H1 (cell line): ENCODE data around the gene TMEM232. TPM values are rescaled to one million over a fixed set of nuclear protein-coding genes. Genes with fewer than 3 reads are reported as not detected.

Source experiments
- CHD7 ChIP-seq: fragments of 300-600 bp; sonication (generic); IDR thresholded peaks from 2 replicates; pipeline ENCODE4 v1.7.1; 2012; ENCODE audit warnings: low read length, moderate library complexity, mild to moderate bottlenecking, inconsistent platforms; ENCODE audit not compliant: insufficient replicate concordance
- CTCF ChIP-seq, 3 experiments: IDR thresholded peaks; 1 replicate in 2 of 3; 2 replicates in 1 of 3; pipeline versions ENCODE4 v1.5.1 to v1.6.1; 2011; ENCODE audit warnings: low read length in 3 of 3, mild to moderate bottlenecking in 3 of 3, inconsistent platforms in 2 of 3, low read depth in 1 of 3, moderate library complexity in 1 of 3; ENCODE audit not compliant: insufficient read depth in 1 of 3; ENCODE audit errors: control extremely low read depth in 1 of 3
- GABPA ChIP-seq: IDR thresholded peaks from 2 replicates; pipeline ENCODE4 v1.6.1; 2011; ENCODE audit warnings: mild to moderate bottlenecking, low read length, moderate library complexity, borderline replicate concordance; ENCODE audit not compliant: insufficient read depth
- NANOG ChIP-seq: IDR thresholded peaks from 2 replicates; pipeline ENCODE4 v1.6.1; 2011; ENCODE audit warnings: low read length, low read depth, mild to moderate bottlenecking, inconsistent platforms; ENCODE audit not compliant: insufficient read depth, poor library complexity, severe bottlenecking
- PHF8 ChIP-seq: fragments of 200-600 bp; sonication (generic); conservative IDR thresholded peaks from 2 replicates; pipeline ENCODE4 v1.7.1; 2012; ENCODE audit warnings: low read depth, mild to moderate bottlenecking, inconsistent platforms, low read length, moderate library complexity
- RBBP5 ChIP-seq: IDR thresholded peaks from 2 replicates; pipeline ENCODE4 v1.7.1; 2012; ENCODE audit warnings: low read depth, mild to moderate bottlenecking, inconsistent platforms, low read length, moderate library complexity, borderline replicate concordance
- RNF2 ChIP-seq: fragments of 200-900, 300-1000 bp; sonication (generic); IDR thresholded peaks from 2 replicates; pipeline ENCODE4 v1.7.1; 2016; ENCODE audit warnings: borderline replicate concordance, low read depth, mild to moderate bottlenecking, antibody characterized with exemption, low read length; ENCODE audit not compliant: poor library complexity, severe bottlenecking; ENCODE audit errors: missing control alignments
- SIRT6 ChIP-seq: IDR thresholded peaks from one replicate; pipeline ENCODE4 v1.7.1; 2012; ENCODE audit warnings: low read length, inconsistent platforms
- polyA plus RNA-seq, 7 experiments: library from polyadenylated mRNA; depleted of rRNA in 3 of 7; stranded (reverse) in 5 of 7; unstranded in 2 of 7; fragments of >200 nt in 5 of 7; fragments of 200-250 nt in 2 of 7; gene quantifications; 1 replicate in 5 of 7; 2 replicates in 1 of 7; 4 replicates in 1 of 7; pipeline versions ENCODE4 v1.2.1 to v1.2.3, GENCODE V29; 2011 to 2013; ENCODE audit warnings: missing spikeins in 2 of 7, mixed read lengths in 2 of 7
- total RNA-seq: library from RNA; stranded (reverse); fragmentation: NEBNext Ultra II Directional; extraction: Animal tissue kit (Norgen Biotek cat#: 25700); gene quantifications from 2 replicates; pipeline ENCODE4 v1.2.1, GENCODE V29; 2021

TMEM232 gene
- total and polyA plus RNA-seq, 2 of the 8 experiments (the other 6 are each of a cell fraction or from before 2014, with no cell fraction given): 0.38 to 1.3 TPM

GRCh38 chr5:110594866-110595265 is 131.6 kb downstream of the TMEM232 start (continued):
- TF ChIP-seq CHD7: no peak
- TF ChIP-seq PHF8: no peak
- TF ChIP-seq NANOG: no peak
- TF ChIP-seq GABPA: no peak
- TF ChIP-seq RNF2: no peak
- no peak for TF ChIP-seq CTCF (IDR thresholded peaks at IDR 0.05; ENCODE audit: control extremely low read depth in 1 of 3, insufficient read depth in 1 of 3, low read depth in 1 of 3, low read length in 3 of 3)
- no peak for TF ChIP-seq RBBP5
- no peak for TF ChIP-seq SIRT6
